Heart left ventricle (tissue), 13 donors: ENCODE results near the gene CALB2.

ENCODE experiments used
- POLR2A ChIP-seq, 2 donors: fragments of 450-650 bp; IDR thresholded peaks; one replicate each; pipeline ENCODE4 v1.6.1; 2017; ENCODE audit warnings: antibody characterized with exemption in 2 of 2, mild to moderate bottlenecking in 2 of 2, moderate library complexity in 2 of 2
- TF ChIP-seq, protein P1 (sequence below), 12 donors: fragments of 200-600 bp; sonication (generic) in 4 of 12; IDR thresholded peaks; one replicate each; pipeline versions ENCODE4 v1.5.0 to v1.8.0; 2018 to 2022; ENCODE audit warnings: antibody characterized with exemption in 12 of 12, mild to moderate bottlenecking in 5 of 12
- donor health status: ischemic (EF 13 %, LVEDD 7.1; RV severe dilation, severe dysfunction).
- donor health status: DM: no; HTN: yes; CAD: no.
- donor health status: DM: no; HTN: no; CAD: no.
- donor health status: ischemic (EF 25% LVEDD 6.9; RV normal size, moderate dysfunction).
- donor health status: ischemic (EF 25% LVEDD 5.7; RV mildly dilated, moderate dysfunction).
- donor health status: ischemic (EF 35%, LVEDD 5.7; RV mildly dilated, moderate dysfunction).
- donor health status: nonischemic (EF 11% LVEDD 7.7; RV severe dilation, severe dysfunction).
- donor health status: DM: yes; HTN: yes; CAD: no.
- donor health status: PGD.
- donor health status: ischemic (EF 29% LVEDD 5.4; RV normal size, mild dysfunction).
- donor health status: nonischemic (EF 23%, LVEDD 6.1; RV moderate dilation, normal function).

DNA sequence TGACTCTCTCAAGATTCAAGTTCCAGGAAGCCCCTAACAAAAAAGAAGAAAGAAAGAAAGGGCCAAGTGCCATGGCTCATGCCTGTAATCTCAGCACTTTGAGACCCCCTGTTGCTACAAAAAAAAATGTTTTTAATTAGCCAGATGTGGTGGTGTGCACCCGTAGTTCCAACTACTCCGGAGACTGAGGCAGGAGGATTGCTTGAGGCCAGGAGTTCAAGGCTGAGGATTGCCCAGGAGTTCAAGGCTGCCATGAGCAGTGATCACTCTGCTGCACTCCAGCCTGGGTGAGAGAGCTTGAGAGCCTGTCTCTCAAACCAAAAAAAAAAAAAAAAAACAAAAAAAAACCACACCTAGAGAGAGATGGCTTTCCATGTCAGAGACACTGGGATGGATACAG, 64.5 kb downstream of the CALB2 start:
- TF ChIP-seq POLR2A (IDR thresholded peaks at IDR 0.05), result no peak
- TF ChIP-seq, protein P1, sequence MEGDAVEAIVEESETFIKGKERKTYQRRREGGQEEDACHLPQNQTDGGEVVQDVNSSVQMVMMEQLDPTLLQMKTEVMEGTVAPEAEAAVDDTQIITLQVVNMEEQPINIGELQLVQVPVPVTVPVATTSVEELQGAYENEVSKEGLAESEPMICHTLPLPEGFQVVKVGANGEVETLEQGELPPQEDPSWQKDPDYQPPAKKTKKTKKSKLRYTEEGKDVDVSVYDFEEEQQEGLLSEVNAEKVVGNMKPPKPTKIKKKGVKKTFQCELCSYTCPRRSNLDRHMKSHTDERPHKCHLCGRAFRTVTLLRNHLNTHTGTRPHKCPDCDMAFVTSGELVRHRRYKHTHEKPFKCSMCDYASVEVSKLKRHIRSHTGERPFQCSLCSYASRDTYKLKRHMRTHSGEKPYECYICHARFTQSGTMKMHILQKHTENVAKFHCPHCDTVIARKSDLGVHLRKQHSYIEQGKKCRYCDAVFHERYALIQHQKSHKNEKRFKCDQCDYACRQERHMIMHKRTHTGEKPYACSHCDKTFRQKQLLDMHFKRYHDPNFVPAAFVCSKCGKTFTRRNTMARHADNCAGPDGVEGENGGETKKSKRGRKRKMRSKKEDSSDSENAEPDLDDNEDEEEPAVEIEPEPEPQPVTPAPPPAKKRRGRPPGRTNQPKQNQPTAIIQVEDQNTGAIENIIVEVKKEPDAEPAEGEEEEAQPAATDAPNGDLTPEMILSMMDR (IDR thresholded peaks at IDR 0.05), result no peak
